Fibroblast of mammary gland (primary cell): Measurements from ENCODE around the gene DOK5.
A peak's percentile ranks its signal among the peaks of the same experiment; 100 is the strongest.

ENCODE experiments used
- DNase-seq: peaks from one replicate; pipeline ENCODE4 v3.0.0-alpha.2; 2010; ENCODE audit warnings: low read depth
- H3K4me3 ChIP-seq: 2 replicates; pipeline ENCODE4 v1.5.1; 2011; ENCODE audit warnings: low read depth, mild to moderate bottlenecking, low read length, moderate library complexity; ENCODE audit not compliant: control insufficient read depth
- TF ChIP-seq, protein P1 (sequence below): conservative IDR thresholded peaks from 2 replicates; pipeline ENCODE4 v1.5.1; 2011; ENCODE audit warnings: low read depth, low read length, inconsistent platforms; ENCODE audit not compliant: control insufficient read depth, insufficient read depth

The DOK5 gene

DNA sequence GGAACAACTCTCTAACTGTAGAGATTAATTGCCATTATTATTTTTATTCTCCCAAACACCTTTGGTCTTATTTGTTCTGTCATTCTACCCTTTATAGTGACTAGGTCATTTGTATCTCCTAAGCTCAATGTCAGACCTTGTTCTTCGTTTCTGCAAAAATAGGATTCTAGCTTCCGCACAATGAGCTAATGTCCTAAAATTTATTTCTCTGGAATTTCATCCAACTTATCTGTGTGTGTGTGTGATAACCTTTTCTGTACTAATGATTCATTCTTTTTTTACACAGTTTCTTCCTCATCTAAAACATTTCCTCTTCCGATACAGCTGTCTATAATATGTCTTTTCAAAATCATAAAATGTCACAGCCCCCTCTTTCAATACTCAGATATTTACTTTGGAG is 84.5 kb downstream of the DOK5 start:
- TF ChIP-seq, protein P1, sequence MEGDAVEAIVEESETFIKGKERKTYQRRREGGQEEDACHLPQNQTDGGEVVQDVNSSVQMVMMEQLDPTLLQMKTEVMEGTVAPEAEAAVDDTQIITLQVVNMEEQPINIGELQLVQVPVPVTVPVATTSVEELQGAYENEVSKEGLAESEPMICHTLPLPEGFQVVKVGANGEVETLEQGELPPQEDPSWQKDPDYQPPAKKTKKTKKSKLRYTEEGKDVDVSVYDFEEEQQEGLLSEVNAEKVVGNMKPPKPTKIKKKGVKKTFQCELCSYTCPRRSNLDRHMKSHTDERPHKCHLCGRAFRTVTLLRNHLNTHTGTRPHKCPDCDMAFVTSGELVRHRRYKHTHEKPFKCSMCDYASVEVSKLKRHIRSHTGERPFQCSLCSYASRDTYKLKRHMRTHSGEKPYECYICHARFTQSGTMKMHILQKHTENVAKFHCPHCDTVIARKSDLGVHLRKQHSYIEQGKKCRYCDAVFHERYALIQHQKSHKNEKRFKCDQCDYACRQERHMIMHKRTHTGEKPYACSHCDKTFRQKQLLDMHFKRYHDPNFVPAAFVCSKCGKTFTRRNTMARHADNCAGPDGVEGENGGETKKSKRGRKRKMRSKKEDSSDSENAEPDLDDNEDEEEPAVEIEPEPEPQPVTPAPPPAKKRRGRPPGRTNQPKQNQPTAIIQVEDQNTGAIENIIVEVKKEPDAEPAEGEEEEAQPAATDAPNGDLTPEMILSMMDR: no peak
- H3K4me3 ChIP-seq: no peak overlapping the region
- DNase-seq: no peak

DNA sequence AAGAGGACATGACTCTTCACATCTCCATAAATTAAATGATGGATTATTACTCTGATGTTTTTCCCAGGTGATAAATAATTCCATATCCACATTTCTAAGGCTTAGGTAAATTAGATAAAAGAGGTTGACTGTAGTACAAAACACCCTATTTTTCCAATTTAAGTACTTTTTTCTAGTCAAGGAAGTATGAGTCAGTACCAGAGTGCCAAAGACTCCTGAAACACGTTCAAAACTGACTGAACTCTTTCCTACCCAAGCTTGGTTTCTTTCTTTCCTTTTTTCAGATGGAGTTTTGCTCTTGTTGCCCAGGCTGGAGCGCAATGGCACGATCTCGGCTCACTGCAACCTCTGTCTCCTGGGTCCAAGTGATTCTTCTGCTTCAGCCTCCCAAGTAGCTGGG is 85.0 kb downstream of the DOK5 start:
- TF ChIP-seq, protein P1: no peak
- H3K4me3 ChIP-seq: no peak overlapping the region
- DNase-seq: peak; percentile 6

DNA sequence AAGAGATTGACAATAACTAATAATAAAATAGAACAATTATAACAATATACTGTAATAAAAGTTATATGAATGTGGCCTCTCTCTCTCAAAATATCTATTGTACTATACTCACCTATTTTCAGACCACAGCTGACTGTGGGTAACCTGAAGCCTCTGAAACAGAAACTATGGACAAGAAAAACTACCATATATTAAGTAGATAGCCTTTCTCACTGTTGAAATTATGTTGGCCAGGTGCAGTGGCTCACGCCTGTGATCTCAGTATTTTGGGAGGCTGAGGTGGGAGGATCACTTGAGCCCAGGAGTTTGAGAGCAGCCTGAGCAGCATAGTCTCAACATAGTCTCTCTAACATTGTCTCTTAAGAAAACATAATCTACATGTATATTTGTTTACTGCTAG is 89.9 kb downstream of the DOK5 start:
- TF ChIP-seq, protein P1: no peak
- no peak for DNase-seq
- H3K4me3 ChIP-seq: no peak overlapping the region

DNA sequence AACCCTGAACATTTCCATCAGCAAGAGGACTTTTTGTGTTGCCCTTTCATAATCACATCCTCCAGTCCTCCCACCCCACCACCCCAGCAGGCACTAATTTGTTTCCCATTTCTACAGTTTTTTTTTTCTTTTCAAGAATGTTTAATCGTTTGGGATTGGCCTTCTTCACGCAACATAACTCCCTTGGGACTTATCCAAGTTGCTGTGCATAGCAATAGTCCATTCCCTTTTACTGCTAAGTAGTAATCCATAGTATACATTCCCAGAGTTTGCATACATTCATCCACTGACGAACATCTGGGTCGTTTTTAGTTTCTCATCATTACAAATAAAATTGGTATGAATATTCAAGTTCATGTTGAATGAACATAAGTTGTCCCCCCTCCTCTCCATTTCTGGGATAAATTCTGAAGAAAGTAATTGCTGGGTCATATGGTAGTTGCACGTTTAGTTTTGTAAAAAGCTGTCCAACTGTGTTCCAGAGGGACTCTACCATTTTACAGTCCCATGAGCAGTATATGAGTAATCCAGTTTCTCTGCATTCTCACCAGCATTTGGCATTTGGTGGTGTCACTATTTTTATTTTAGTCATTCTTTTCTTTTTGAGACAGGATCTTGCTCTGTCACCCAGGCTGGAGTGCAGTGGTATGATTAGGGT is 90.8 kb downstream of the DOK5 start:
- DNase-seq: peak; percentile 10
- TF ChIP-seq, protein P1: no peak
- no peak overlapping the region for H3K4me3 ChIP-seq

DNA sequence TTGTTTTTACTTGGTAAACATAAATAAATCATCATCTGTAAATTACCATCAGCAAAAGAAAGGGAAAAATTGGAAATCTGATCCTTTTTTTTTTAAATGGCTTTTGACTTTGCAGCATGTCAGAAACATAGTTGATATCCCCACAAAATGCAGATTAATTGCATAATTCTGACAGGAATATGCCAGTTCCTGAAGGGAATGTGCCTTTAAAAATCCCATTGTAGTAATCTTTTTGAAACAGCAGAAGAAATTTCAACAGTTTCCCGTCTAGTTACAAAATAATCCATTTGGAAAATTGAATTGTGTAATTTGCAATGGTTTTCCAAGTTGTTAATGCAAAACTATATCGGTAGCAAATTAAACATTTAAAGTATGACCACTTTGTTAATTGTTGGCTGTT is 95.2 kb downstream of the DOK5 start:
- no peak for DNase-seq
- H3K4me3 ChIP-seq: no peak overlapping the region
- TF ChIP-seq, protein P1: no peak

DNA sequence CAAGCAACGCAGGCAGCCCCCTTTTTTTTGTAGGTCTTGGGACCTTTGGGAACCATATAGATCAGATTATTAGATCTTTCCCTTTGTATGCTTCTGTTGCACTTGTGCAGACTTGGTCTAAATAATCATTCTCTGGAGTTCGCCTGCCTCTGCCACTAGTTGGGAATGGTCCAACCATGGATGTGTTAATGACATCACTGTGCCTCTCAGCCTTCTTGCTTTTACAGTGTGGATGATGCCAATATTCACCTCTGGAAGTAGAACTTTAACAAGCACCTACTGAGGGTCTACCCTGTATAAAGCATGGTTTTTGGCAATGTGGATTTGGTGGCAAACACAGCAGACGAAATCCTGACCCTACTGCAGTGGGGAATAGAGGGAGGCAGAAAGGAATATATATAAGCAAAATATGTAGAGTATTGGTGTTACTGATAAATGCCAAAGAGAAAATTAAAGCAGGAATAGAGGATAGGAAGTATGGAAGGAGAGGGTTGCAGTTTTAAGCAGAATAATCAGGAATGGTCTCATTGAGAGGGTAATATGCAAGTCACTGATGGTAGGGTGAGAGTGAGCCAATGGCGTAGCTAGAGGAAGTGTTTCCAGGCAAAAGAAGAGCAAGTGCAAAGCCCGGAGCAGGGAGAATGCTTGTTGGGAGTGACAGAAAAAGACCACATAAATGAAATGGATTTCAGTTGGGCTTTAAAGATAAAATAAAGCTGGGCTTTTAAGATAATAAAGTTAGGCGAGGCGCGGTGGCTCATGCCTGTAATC is 97.5 kb downstream of the DOK5 start:
- H3K4me3 ChIP-seq: no peak overlapping the region
- TF ChIP-seq, protein P1: no peak
- no peak for DNase-seq
